A549 (cell line): ENCODE results near the gene SMIM36. TPM values are rescaled to one million over a fixed set of nuclear protein-coding genes. Genes with fewer than 3 reads are reported as not detected.

Experiments used
- ATAC-seq, 2 experiments: fragments of 200-7000 bp in 1 of 2; fragments of >200 bp in 1 of 2; cut with Nextera tagmentation in 1 of 2; cut with Tn5 transposase in 1 of 2; 3 replicates each; pipeline versions ENCODE4 v1.8.0 to v1.9.1; 2018 to 2020; ENCODE audit warnings: mild to moderate bottlenecking in 1 of 2, moderate library complexity in 1 of 2
- CTCF ChIA-PET: fragments of 300-600 bp; sonication (Branson Sonifier 250); formaldehyde crosslinking; extraction: SDS; loops from one replicate; lab custom pipeline; 2021; ENCODE audit warnings: antibody characterized with exemption, inconsistent platforms; lab: Yijun Ruan, JAX
- POLR2A ChIA-PET: fragments of 350-600 bp; formaldehyde crosslinking; extraction: SDS; loops from one replicate; lab custom pipeline; 2021; ENCODE audit warnings: antibody characterized with exemption, inconsistent platforms; lab: Yijun Ruan, JAX
- DNase-seq, 2 experiments: peaks; one replicate each; pipeline versions ENCODE4 v3.0.0 to v3.0.0-alpha.2; 2011 to 2016; ENCODE audit warnings: low read depth in 1 of 2, low spot score in 1 of 2
- FAIRE-seq: peaks from 2 replicates; lab custom pipeline; 2011; peaks lifted over from hg19 to GRCh38; lab: Jason Lieb, UNC
- H3K27ac ChIP-seq, 2 experiments: fragments of >200 bp; sonication (Bioruptor Twin); formaldehyde crosslinking; 3 replicates each; pipeline ENCODE4 v1.5.1; 2016 to 2017
- H3K4me1 ChIP-seq: fragments of >200 bp; sonication (Bioruptor Twin); formaldehyde crosslinking; 3 replicates; pipeline ENCODE4 v1.6.1; 2016
- H3K4me2 ChIP-seq: fragments of >200 bp; sonication (Bioruptor Twin); formaldehyde crosslinking; 3 replicates; pipeline ENCODE4 v1.6.1; 2016
- H3K4me3 ChIP-seq: fragments of >200 bp; sonication (Bioruptor Twin); formaldehyde crosslinking; 3 replicates; pipeline ENCODE4 v1.5.1; 2016
- H3K9me3 ChIP-seq: fragments of >200 bp; sonication (Bioruptor Twin); formaldehyde crosslinking; 3 replicates; pipeline ENCODE4 v1.6.1; 2016
- CBX2 ChIP-seq: fragments of 200-600 bp; sonication (generic); IDR thresholded peaks from 2 replicates; pipeline ENCODE4 v1.6.1; 2016; ENCODE audit warnings: low read depth, mild to moderate bottlenecking, borderline replicate concordance
- CEBPB ChIP-seq, 2 experiments: fragments of >200 bp in 1 of 2; sonication (Bioruptor Twin) in 1 of 2; formaldehyde crosslinking in 1 of 2; IDR thresholded peaks; 2 replicates each; pipeline ENCODE4 v1.6.1; 2012 to 2016
- CHD2 ChIP-seq: fragments of 150-350 bp; IDR thresholded peaks from 2 replicates; pipeline ENCODE4 v1.6.1; 2014; ENCODE audit warnings: low read length; ENCODE audit not compliant: partially characterized antibody
- CHD4 ChIP-seq: fragments of 200-600 bp; sonication (generic); IDR thresholded peaks from 2 replicates; pipeline ENCODE4 v1.6.1; 2016; ENCODE audit warnings: antibody characterized with exemption, mild to moderate bottlenecking, borderline replicate concordance
- EHF ChIP-seq: fragments of 250-450 bp; sonication (Bioruptor Pico); IDR thresholded peaks from 2 replicates; pipeline ENCODE4 v1.5.0; 2020; ENCODE audit warnings: mild to moderate bottlenecking
- FOSB ChIP-seq: fragments of 250-450 bp; sonication (Bioruptor Pico); IDR thresholded peaks from 2 replicates; pipeline ENCODE4 v1.5.0; 2020; ENCODE audit warnings: mild to moderate bottlenecking, moderate library complexity
- FOXS1 ChIP-seq: fragments of 250-450 bp; sonication (Bioruptor Pico); IDR thresholded peaks from 2 replicates; pipeline ENCODE4 v1.5.0; 2020; ENCODE audit warnings: mild to moderate bottlenecking, moderate library complexity
- GATA3 ChIP-seq: IDR thresholded peaks from 2 replicates; pipeline ENCODE4 v1.6.1; 2012; ENCODE audit warnings: borderline replicate concordance
- HEYL ChIP-seq: fragments of 250-450 bp; sonication (Bioruptor Pico); IDR thresholded peaks from 2 replicates; pipeline ENCODE4 v1.8.0; 2021; ENCODE audit warnings: mild to moderate bottlenecking, moderate library complexity
- JUN ChIP-seq, 2 experiments: fragments of >200 bp; sonication (Bioruptor Twin); formaldehyde crosslinking; IDR thresholded peaks; 2 replicates in 1 of 2; 3 replicates in 1 of 2; pipeline ENCODE4 v1.6.1; 2016 to 2017
- KDM5A ChIP-seq: fragments of 200-600 bp; sonication (generic); IDR thresholded peaks from 2 replicates; pipeline ENCODE4 v1.6.1; 2016; ENCODE audit warnings: antibody characterized with exemption, mild to moderate bottlenecking
- MAFK ChIP-seq: fragments of 450-650 bp; IDR thresholded peaks from 2 replicates; pipeline ENCODE4 v1.6.1; 2014; ENCODE audit not compliant: partially characterized antibody
- NPAS2 ChIP-seq: fragments of 250-450 bp; sonication (Bioruptor Pico); IDR thresholded peaks from 2 replicates; pipeline ENCODE4 v1.8.0; 2022; ENCODE audit warnings: mild to moderate bottlenecking, moderate library complexity, borderline replicate concordance
- PHF8 ChIP-seq: fragments of 200-600 bp; sonication (generic); IDR thresholded peaks from 2 replicates; pipeline ENCODE4 v1.6.1; 2016; ENCODE audit warnings: low read depth, mild to moderate bottlenecking, antibody characterized with exemption, moderate library complexity, borderline replicate concordance
- RAD21 ChIP-seq, 2 experiments: fragments of >200 bp in 1 of 2; sonication (Bioruptor Twin) in 1 of 2; formaldehyde crosslinking in 1 of 2; IDR thresholded peaks in 1 of 2; conservative IDR thresholded peaks in 1 of 2; 2 replicates in 1 of 2; 3 replicates in 1 of 2; pipeline ENCODE4 v1.6.1; 2012 to 2018; ENCODE audit warnings: inconsistent platforms in 1 of 2
- RARB ChIP-seq: fragments of 250-450 bp; sonication (Bioruptor Pico); IDR thresholded peaks from 2 replicates; pipeline ENCODE4 v1.8.0; 2021; ENCODE audit warnings: mild to moderate bottlenecking, moderate library complexity
- RCOR1 ChIP-seq: fragments of 150-350 bp; IDR thresholded peaks from 2 replicates; pipeline ENCODE4 v1.6.1; 2014; ENCODE audit warnings: antibody characterized with exemption, low read length, low read depth
- RFX5 ChIP-seq: fragments of 450-650 bp; IDR thresholded peaks from 2 replicates; pipeline ENCODE4 v1.7.1; 2014; ENCODE audit warnings: antibody characterized with exemption, mild to moderate bottlenecking, moderate library complexity
- RNF2 ChIP-seq: fragments of 200-600 bp; sonication (generic); IDR thresholded peaks from 2 replicates; pipeline ENCODE4 v1.6.1; 2016; ENCODE audit warnings: low read depth, mild to moderate bottlenecking, antibody characterized with exemption, moderate library complexity, borderline replicate concordance
- ZC3H11A ChIP-seq: fragments of 450-650 bp; IDR thresholded peaks from 2 replicates; pipeline ENCODE4 v1.6.1; 2014; ENCODE audit warnings: antibody characterized with exemption, mild to moderate bottlenecking
- ZFP36 ChIP-seq: fragments of 450-650 bp; IDR thresholded peaks from 2 replicates; pipeline ENCODE4 v1.6.1; 2014; ENCODE audit warnings: borderline replicate concordance; ENCODE audit not compliant: partially characterized antibody
- WGBS: methylation state at CpG from one replicate; pipeline ENCODE4 v1.1.6; 2017; ENCODE audit errors: missing lambda C conversion rate; 5-methylcytosine and 5-hydroxymethylcytosine counted together
- polyA plus RNA-seq, 4 experiments: library from polyadenylated mRNA; depleted of rRNA in 3 of 4; stranded (reverse); fragments of >200 nt; fragmentation: RNase III in 1 of 4; extraction: RNeasy Plus Mini Kit Qiagen cat#74134 plus additional on column Dnase treatment in 1 of 4; gene quantifications; 2 replicates in 3 of 4; 3 replicates in 1 of 4; pipeline ENCODE4 v1.2.3, GENCODE V29; 2011 to 2017
- TF ChIP-seq, protein P1 (sequence below): fragments of >200 bp; sonication (Bioruptor Twin); formaldehyde crosslinking; IDR thresholded peaks from 3 replicates; pipeline ENCODE4 v1.6.1; 2016
- TF ChIP-seq, protein P2 (sequence below): fragments of 150-350 bp; IDR thresholded peaks from 2 replicates; pipeline ENCODE4 v1.6.1; 2014; ENCODE audit warnings: low read depth, mild to moderate bottlenecking, low read length
- TF ChIP-seq, protein P3 (sequence below): fragments of 200-600 bp; sonication (generic); IDR thresholded peaks from 2 replicates; pipeline ENCODE4 v1.6.1; 2016; ENCODE audit warnings: antibody characterized with exemption, mild to moderate bottlenecking, moderate library complexity
- TF ChIP-seq, protein P4 (sequence below): IDR thresholded peaks from 2 replicates; pipeline ENCODE4 v1.6.1; 2012
- TF ChIP-seq, protein P5 (sequence below): IDR thresholded peaks from 2 replicates; pipeline ENCODE4 v1.6.1; 2012

SMIM36 gene
- polyA plus RNA-seq, 2 of the 4 experiments (the other 2 are of a cell fraction), result not detected

DNA sequence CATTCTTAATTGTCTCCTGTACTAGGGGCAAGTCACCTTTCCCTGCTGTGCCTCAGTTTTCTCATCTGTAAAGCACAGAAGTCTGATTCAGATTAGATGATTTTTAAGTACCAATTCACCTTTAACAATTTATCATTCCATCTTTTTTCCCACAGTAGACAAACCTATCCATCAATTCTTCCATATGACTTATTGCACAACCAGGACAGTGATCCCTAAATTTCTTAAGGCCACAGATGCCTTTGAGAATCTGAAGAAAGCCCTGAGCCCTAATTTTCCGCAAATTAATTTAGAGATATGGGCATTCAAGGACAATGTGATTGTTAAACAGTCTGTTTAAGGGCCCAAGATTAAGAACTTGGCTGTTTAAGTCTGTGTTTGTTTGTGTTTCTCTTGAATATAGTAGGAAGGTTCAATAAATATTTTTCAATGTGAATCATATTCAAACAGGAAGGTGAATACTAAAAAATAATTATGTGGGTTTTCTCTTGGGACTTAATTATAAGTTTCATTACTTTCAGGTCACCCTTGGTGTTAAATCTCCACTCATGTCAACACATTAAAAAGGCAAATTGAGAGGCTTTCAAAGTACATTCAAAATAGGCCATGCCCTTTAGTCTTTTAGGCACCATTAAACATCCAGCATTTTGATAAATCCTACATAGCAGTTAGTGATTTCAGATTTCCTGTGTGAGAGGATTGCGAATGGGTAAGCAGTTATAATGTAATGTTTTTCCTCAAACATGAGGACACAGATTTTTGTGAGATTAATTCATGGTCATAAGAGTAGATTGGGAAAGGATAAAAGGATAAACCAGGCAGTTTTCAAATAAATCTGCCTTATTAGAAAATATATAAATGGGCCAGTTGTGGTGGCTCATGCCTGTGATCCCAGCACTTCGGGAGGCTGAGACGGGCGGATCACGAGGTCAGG lies 54.7 kb downstream of the SMIM36 start:
- ATAC-seq, result no peak
- peak overlapping the region; percentile 83 to 92 for H3K27ac ChIP-seq
- CTCF ChIA-PET, result interaction anchor here (0.7 to 1.6 kb wide), 6 partner anchors 8 to 99 kb away, joined by 3 to 4 read pairs (median 3); partner anchors contain the start of gene MMD
- no peak for TF ChIP-seq FOSB (CRISPR knock-in tag)
- TF ChIP-seq HEYL (CRISPR knock-in tag), result peak; percentile 24; the same call in 1 of the 2 replicates
- TF ChIP-seq ZC3H11A, result no peak
- no peak for TF ChIP-seq CHD2
- TF ChIP-seq CEBPB (IDR thresholded peaks at IDR 0.05), result peak; percentile 52 to 75; a peak in 3 of 4 replicates
- TF ChIP-seq FOXS1 (CRISPR knock-in tag), result no peak
- TF ChIP-seq EHF, result 0 out of 2 replicates have a peak, but pooled peaks have one; percentile 32
- TF ChIP-seq CHD4, result no peak
- TF ChIP-seq, all 56 proteins: peak for 3
- WGBS, result 92% methylated on average over 6 of the region's 6 CpGs
- peaks cover 67% of the 10 kb centered on the region for H3K4me1 ChIP-seq
- H3K4me3 ChIP-seq, result no peak overlapping the region
- DNase-seq (no peak), FAIRE-seq (no peak)
- H3K9me3 ChIP-seq, result no peaks in the 10 kb centered on the region
- H3K4me2 ChIP-seq, result peak overlapping the region; percentile 62; the same call in 2 of the 3 replicates
- POLR2A ChIA-PET, result interaction anchor here (0.7 kb wide), 1 partner anchor 10 kb away, joined by 4 read pairs; no protein-coding TSS in a partner anchor

DNA sequence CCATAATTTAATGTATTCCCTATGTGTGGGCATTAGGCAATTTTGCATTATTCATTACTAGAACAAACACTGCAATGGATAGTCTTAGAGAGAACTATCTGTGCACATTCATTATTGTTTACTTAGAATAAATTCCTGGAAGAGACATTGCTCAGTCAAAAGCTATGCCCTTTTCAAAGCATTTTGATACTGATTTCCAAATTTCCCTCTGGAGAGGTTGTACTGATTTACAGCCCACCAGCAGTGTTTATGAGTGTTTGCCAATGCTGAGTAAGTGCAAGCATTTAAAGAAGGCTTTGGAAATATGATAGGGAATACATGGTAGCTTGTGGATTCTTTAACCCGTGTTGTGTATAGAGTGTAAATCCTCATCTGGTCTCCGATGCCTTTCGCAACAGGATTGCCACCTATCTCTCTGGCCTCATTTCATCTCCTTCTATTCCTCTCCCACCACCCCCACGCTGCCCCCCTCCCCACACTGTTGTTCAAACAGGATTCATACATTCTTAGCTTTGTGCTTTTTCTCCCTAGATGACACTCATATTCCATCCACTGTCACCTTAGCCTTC lies 56.3 kb downstream of the SMIM36 start:
- Histone ChIP-seq H3K27ac (peak overlapping the region; percentile 83 to 92), H3K9me3 (no peaks in the 10 kb centered on the region), H3K4me1 (peaks cover 83% of the 10 kb centered on the region), H3K4me3 (no peak overlapping the region), H3K4me2 (peak overlapping the region; percentile 73)
- DNase-seq (peak; percentile 75 to 99), FAIRE-seq (peak; percentile 99), ATAC-seq (peak; percentile 91 to 92)
- ChIA-PET POLR2A (interaction anchor here (0.7 to 2.3 kb wide), 6 partner anchors 9 to 41 kb away, joined by 3 to 48 read pairs (median 6); no protein-coding TSS in a partner anchor), CTCF (interaction anchor here (0.8 to 2.1 kb wide), 8 partner anchors 10 to 98 kb away, joined by 3 to 9 read pairs (median 4); no protein-coding TSS in a partner anchor)
- WGBS, result under 1% methylated on average over 4 of the region's 4 CpGs
- 0 out of 2 replicates have a peak, but pooled peaks have one; percentile 70 for TF ChIP-seq FOSB (CRISPR knock-in tag)
- TF ChIP-seq GATA3, result peak; percentile 100
- peak; percentile 39 to 79 for TF ChIP-seq RAD21 (conservative IDR thresholded peaks at IDR 0.05 in 1 of 2, IDR thresholded peaks at IDR 0.05 in 1 of 2)
- no peak for TF ChIP-seq CHD4
- TF ChIP-seq RNF2, result no peak
- TF ChIP-seq, protein P1, sequence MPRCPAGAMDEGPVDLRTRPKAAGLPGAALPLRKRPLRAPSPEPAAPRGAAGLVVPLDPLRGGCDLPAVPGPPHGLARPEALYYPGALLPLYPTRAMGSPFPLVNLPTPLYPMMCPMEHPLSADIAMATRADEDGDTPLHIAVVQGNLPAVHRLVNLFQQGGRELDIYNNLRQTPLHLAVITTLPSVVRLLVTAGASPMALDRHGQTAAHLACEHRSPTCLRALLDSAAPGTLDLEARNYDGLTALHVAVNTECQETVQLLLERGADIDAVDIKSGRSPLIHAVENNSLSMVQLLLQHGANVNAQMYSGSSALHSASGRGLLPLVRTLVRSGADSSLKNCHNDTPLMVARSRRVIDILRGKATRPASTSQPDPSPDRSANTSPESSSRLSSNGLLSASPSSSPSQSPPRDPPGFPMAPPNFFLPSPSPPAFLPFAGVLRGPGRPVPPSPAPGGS, result peak; percentile 100
- no peak for TF ChIP-seq CBX2
- TF ChIP-seq MAFK, result peak; percentile 69
- TF ChIP-seq, protein P2, sequence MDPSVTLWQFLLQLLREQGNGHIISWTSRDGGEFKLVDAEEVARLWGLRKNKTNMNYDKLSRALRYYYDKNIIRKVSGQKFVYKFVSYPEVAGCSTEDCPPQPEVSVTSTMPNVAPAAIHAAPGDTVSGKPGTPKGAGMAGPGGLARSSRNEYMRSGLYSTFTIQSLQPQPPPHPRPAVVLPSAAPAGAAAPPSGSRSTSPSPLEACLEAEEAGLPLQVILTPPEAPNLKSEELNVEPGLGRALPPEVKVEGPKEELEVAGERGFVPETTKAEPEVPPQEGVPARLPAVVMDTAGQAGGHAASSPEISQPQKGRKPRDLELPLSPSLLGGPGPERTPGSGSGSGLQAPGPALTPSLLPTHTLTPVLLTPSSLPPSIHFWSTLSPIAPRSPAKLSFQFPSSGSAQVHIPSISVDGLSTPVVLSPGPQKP, result no peak
- TF ChIP-seq JUN (IDR thresholded peaks at IDR 0.05), result peak; percentile 100
- TF ChIP-seq, protein P3, sequence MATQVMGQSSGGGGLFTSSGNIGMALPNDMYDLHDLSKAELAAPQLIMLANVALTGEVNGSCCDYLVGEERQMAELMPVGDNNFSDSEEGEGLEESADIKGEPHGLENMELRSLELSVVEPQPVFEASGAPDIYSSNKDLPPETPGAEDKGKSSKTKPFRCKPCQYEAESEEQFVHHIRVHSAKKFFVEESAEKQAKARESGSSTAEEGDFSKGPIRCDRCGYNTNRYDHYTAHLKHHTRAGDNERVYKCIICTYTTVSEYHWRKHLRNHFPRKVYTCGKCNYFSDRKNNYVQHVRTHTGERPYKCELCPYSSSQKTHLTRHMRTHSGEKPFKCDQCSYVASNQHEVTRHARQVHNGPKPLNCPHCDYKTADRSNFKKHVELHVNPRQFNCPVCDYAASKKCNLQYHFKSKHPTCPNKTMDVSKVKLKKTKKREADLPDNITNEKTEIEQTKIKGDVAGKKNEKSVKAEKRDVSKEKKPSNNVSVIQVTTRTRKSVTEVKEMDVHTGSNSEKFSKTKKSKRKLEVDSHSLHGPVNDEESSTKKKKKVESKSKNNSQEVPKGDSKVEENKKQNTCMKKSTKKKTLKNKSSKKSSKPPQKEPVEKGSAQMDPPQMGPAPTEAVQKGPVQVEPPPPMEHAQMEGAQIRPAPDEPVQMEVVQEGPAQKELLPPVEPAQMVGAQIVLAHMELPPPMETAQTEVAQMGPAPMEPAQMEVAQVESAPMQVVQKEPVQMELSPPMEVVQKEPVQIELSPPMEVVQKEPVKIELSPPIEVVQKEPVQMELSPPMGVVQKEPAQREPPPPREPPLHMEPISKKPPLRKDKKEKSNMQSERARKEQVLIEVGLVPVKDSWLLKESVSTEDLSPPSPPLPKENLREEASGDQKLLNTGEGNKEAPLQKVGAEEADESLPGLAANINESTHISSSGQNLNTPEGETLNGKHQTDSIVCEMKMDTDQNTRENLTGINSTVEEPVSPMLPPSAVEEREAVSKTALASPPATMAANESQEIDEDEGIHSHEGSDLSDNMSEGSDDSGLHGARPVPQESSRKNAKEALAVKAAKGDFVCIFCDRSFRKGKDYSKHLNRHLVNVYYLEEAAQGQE, result no peak
- no peak for TF ChIP-seq RFX5
- no peak for TF ChIP-seq RCOR1
- no peak for TF ChIP-seq NPAS2 (CRISPR knock-in tag)
- peak; percentile 91 for TF ChIP-seq FOXS1 (CRISPR knock-in tag)
- peak; percentile 79 for TF ChIP-seq ZFP36
- TF ChIP-seq RARB (CRISPR knock-in tag), result peak; percentile 96
- TF ChIP-seq, protein P4, sequence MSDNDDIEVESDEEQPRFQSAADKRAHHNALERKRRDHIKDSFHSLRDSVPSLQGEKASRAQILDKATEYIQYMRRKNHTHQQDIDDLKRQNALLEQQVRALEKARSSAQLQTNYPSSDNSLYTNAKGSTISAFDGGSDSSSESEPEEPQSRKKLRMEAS, result peak; percentile 93
- TF ChIP-seq, protein P5, sequence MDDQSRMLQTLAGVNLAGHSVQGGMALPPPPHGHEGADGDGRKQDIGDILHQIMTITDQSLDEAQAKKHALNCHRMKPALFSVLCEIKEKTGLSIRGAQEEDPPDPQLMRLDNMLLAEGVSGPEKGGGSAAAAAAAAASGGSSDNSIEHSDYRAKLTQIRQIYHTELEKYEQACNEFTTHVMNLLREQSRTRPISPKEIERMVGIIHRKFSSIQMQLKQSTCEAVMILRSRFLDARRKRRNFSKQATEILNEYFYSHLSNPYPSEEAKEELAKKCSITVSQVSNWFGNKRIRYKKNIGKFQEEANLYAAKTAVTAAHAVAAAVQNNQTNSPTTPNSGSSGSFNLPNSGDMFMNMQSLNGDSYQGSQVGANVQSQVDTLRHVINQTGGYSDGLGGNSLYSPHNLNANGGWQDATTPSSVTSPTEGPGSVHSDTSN, result peak; percentile 90
- TF ChIP-seq KDM5A, result no peak
- no peak for TF ChIP-seq PHF8
- TF ChIP-seq ZC3H11A, result no peak
